SK-N-SH treated with all-trans-retinoic acid at 6 μM for 48 hours (cell line): ENCODE data around the gene CCNL2.
A peak's percentile ranks its signal among the peaks of the same experiment; 100 is the strongest.

Source experiments
- ATAC-seq: fragments of 200-7000 bp; cut with Tn5 transposase; 3 replicates; pipeline ENCODE4 v1.9.1; 2020; ENCODE audit warnings: mild to moderate bottlenecking, moderate library complexity
- ARNTL ChIP-seq: fragments of 450-650 bp; formaldehyde crosslinking; IDR thresholded peaks from 2 replicates; pipeline ENCODE4 v1.5.0; 2020; ENCODE audit warnings: low read depth, mild to moderate bottlenecking, moderate library complexity, borderline replicate concordance
- BACH2 ChIP-seq: fragments of 250-450 bp; sonication (Bioruptor Pico); IDR thresholded peaks from 2 replicates; pipeline ENCODE4 v1.9.0; 2021; ENCODE audit warnings: mild to moderate bottlenecking, borderline replicate concordance
- CREB5 ChIP-seq: fragments of 250-450 bp; sonication (Bioruptor Pico); IDR thresholded peaks from 2 replicates; pipeline ENCODE4 v1.5.1; 2020; ENCODE audit warnings: low read depth, mild to moderate bottlenecking, moderate library complexity
- CSDC2 ChIP-seq: fragments of 250-450 bp; sonication (Bioruptor Pico); IDR thresholded peaks from 2 replicates; pipeline ENCODE4 v1.5.0; 2020; ENCODE audit warnings: mild to moderate bottlenecking, moderate library complexity
- CSRNP3 ChIP-seq: fragments of 250-450 bp; sonication (Bioruptor Pico); IDR thresholded peaks from 2 replicates; pipeline ENCODE4 v1.5.1; 2021; ENCODE audit warnings: mild to moderate bottlenecking, moderate library complexity
- ESRRG ChIP-seq: fragments of 250-450 bp; sonication (Bioruptor Pico); IDR thresholded peaks from 2 replicates; pipeline ENCODE4 v1.6.1; 2021; ENCODE audit warnings: mild to moderate bottlenecking
- GLIS3 ChIP-seq: fragments of 250-450 bp; sonication (Bioruptor Pico); IDR thresholded peaks from 2 replicates; pipeline ENCODE4 v1.5.0; 2020; ENCODE audit warnings: mild to moderate bottlenecking, moderate library complexity
- ISL1 ChIP-seq: fragments of 250-450 bp; sonication (Bioruptor Pico); IDR thresholded peaks from 2 replicates; pipeline ENCODE4 v2.1.2; 2022; ENCODE audit warnings: mild to moderate bottlenecking, moderate library complexity
- OSR1 ChIP-seq: fragments of 250-450 bp; sonication (Bioruptor Pico); IDR thresholded peaks from 2 replicates; pipeline ENCODE4 v1.8.0; 2022; ENCODE audit warnings: moderate library complexity, mild to moderate bottlenecking, inconsistent platforms
- PPARA ChIP-seq: fragments of 250-450 bp; sonication (Bioruptor Pico); IDR thresholded peaks from 2 replicates; pipeline ENCODE4 v1.5.0; 2020; ENCODE audit warnings: mild to moderate bottlenecking, borderline replicate concordance
- SNAI2 ChIP-seq: fragments of 250-450 bp; sonication (Bioruptor Pico); IDR thresholded peaks from 2 replicates; pipeline ENCODE4 v1.5.0; 2020; ENCODE audit warnings: mild to moderate bottlenecking, moderate library complexity
- TCF4 ChIP-seq: fragments of 250-450 bp; sonication (Bioruptor Pico); IDR thresholded peaks from 2 replicates; pipeline ENCODE4 v1.8.0; 2021; ENCODE audit warnings: mild to moderate bottlenecking, moderate library complexity, borderline replicate concordance
- TOX ChIP-seq: fragments of 250-450 bp; sonication (Bioruptor Pico); IDR thresholded peaks from 2 replicates; pipeline ENCODE4 v1.8.0; 2021; ENCODE audit warnings: mild to moderate bottlenecking, moderate library complexity, borderline replicate concordance
- TSHZ2 ChIP-seq: fragments of 250-450 bp; sonication (Bioruptor Pico); IDR thresholded peaks from 2 replicates; pipeline ENCODE4 v1.5.0; 2020; ENCODE audit warnings: mild to moderate bottlenecking, moderate library complexity
- ZC3H10 ChIP-seq: fragments of 250-450 bp; sonication (Bioruptor Pico); IDR thresholded peaks from 2 replicates; pipeline ENCODE4 v1.5.1; 2021; ENCODE audit warnings: mild to moderate bottlenecking, moderate library complexity
- ZFP3 ChIP-seq: fragments of 250-450 bp; sonication (Bioruptor Pico); IDR thresholded peaks from 2 replicates; pipeline ENCODE4 v1.5.0; 2020; ENCODE audit warnings: mild to moderate bottlenecking, moderate library complexity
- ZFP30 ChIP-seq: fragments of 450-650 bp; formaldehyde crosslinking; IDR thresholded peaks from 2 replicates; pipeline ENCODE4 v1.5.0; 2022; ENCODE audit warnings: mild to moderate bottlenecking, moderate library complexity
- ZNF565 ChIP-seq: fragments of 450-650 bp; formaldehyde crosslinking; conservative IDR thresholded peaks from 2 replicates; pipeline ENCODE4 v1.5.0; 2020; ENCODE audit warnings: low read depth, mild to moderate bottlenecking, moderate library complexity
- ZNF70 ChIP-seq: fragments of 450-650 bp; formaldehyde crosslinking; IDR thresholded peaks from 2 replicates; pipeline ENCODE4 v1.5.0; 2020; ENCODE audit warnings: mild to moderate bottlenecking, moderate library complexity
- ZNF8 ChIP-seq: fragments of 450-650 bp; formaldehyde crosslinking; IDR thresholded peaks from 2 replicates; pipeline ENCODE4 v1.5.0; 2020; ENCODE audit warnings: mild to moderate bottlenecking, moderate library complexity

Gene CCNL2

GRCh38 chr1:1356166-1356795 is 42.9 kb downstream of the CCNL2 start:
- TF ChIP-seq BACH2 (CRISPR knock-in tag) (no peak), ZFP3 (CRISPR knock-in tag) (no peak), ISL1 (no peak), ZC3H10 (CRISPR knock-in tag) (no peak), TSHZ2 (CRISPR knock-in tag) (no peak), ZNF565 (no peak)
- ATAC-seq = no peak

GRCh38 chr1:1355416-1355815 is 43.7 kb downstream of the CCNL2 start:
- TF ChIP-seq TSHZ2 (CRISPR knock-in tag) = no peak
- TF ChIP-seq SNAI2 (CRISPR knock-in tag) = 0 out of 2 replicates have a peak, but pooled peaks have one; percentile 57
- peak; percentile 25 for ATAC-seq

- TF ChIP-seq ZNF565 = no peak
- no peak for TF ChIP-seq ISL1
- TF ChIP-seq CREB5 (CRISPR knock-in tag) = no peak
- TF ChIP-seq TCF4 (CRISPR knock-in tag) = no peak
- TF ChIP-seq ESRRG = no peak
- TF ChIP-seq BACH2 (CRISPR knock-in tag) = no peak
- TF ChIP-seq SNAI2 (CRISPR knock-in tag) = no peak
- no peak for TF ChIP-seq ZNF70 (CRISPR knock-in tag)
- TF ChIP-seq CSDC2 (CRISPR knock-in tag) = no peak
- TF ChIP-seq GLIS3 (CRISPR knock-in tag) = no peak
- no peak for TF ChIP-seq ARNTL (CRISPR knock-in tag)
- no peak for TF ChIP-seq OSR1 (CRISPR knock-in tag)
- no peak for TF ChIP-seq PPARA (CRISPR knock-in tag)
- no peak for TF ChIP-seq ZC3H10 (CRISPR knock-in tag)
- TF ChIP-seq CSRNP3 (CRISPR knock-in tag) = no peak
- no peak for TF ChIP-seq TSHZ2 (CRISPR knock-in tag)
- TF ChIP-seq ZNF8 = no peak
- TF ChIP-seq TOX (CRISPR knock-in tag) = no peak
- no peak for TF ChIP-seq ZFP30 (CRISPR knock-in tag)
- TF ChIP-seq ZFP3 (CRISPR knock-in tag) = no peak
- peak; percentile 6; the same call in 1 of the 3 replicates for ATAC-seq
Observed at GRCh38 chr1:1354271-1355247, 44.6 kb downstream of the CCNL2 start.
